GM21390 (cell line): ENCODE measurements around the gene CAT.
A peak's percentile ranks its signal among the peaks of the same experiment; 100 is the strongest.

Experiments
- ATAC-seq: cut with Tn5 transposase; IDR thresholded peaks from one replicate; pipeline ENCODE4 v1.9.1; 2021; ENCODE audit not compliant: unreplicated experiment

The CAT gene

GRCh38 chr11:34493926-34494595 is 55.3 kb downstream of the CAT start:
- ATAC-seq = no peak

GRCh38 chr11:34495239-34495723 is 56.5 kb downstream of the CAT start:
- no peak for ATAC-seq

- no peak for ATAC-seq
Observed at GRCh38 chr11:34495724-34496377, 57.1 kb downstream of the CAT start.

GRCh38 chr11:34499719-34500500 is 61.2 kb downstream of the CAT start:
- ATAC-seq = no peak

GRCh38 chr11:34501500-34501899 is 62.8 kb downstream of the CAT start:
- ATAC-seq = no peak

- ATAC-seq = no peak
Observed at GRCh38 chr11:34501949-34502348, 63.2 kb downstream of the CAT start.

- no peak for ATAC-seq
Observed at GRCh38 chr11:34502949-34503348, 64.2 kb downstream of the CAT start.

GRCh38 chr11:34505874-34506273 is 67.1 kb downstream of the CAT start:
- no peak for ATAC-seq

- no peak for ATAC-seq
Observed at GRCh38 chr11:34507156-34507555, 68.4 kb downstream of the CAT start.

GRCh38 chr11:34507610-34508009 is 68.9 kb downstream of the CAT start:
- no peak for ATAC-seq

- no peak for ATAC-seq
Observed at GRCh38 chr11:34508524-34508923, 69.8 kb downstream of the CAT start.

GRCh38 chr11:34509336-34509876 is 70.7 kb downstream of the CAT start:
- no peak for ATAC-seq

- ATAC-seq = no peak
Observed at GRCh38 chr11:34510218-34510617, 71.5 kb downstream of the CAT start.

GRCh38 chr11:34510673-34511072 is 71.9 kb downstream of the CAT start:
- ATAC-seq = no peak

GRCh38 chr11:34512840-34513681 is 74.3 kb downstream of the CAT start:
- peak; percentile 87 for ATAC-seq

- no peak for ATAC-seq
Observed at GRCh38 chr11:34513682-34514449, 75.1 kb downstream of the CAT start, which contains the start of gene ELF5. ELF5 (minus strand) TSS chr11:34513794; CDS start chr11:34505749, 8,045 bp downstream.

GRCh38 chr11:34514597-34514996 is 75.9 kb downstream of the CAT start:
- no peak for ATAC-seq

- no peak for ATAC-seq
Observed at GRCh38 chr11:34516247-34517040, 77.7 kb downstream of the CAT start.
